SK-N-MC (cell line): ENCODE results near the gene SPACA5.

Experiments
- EZH2 ChIP-seq: fragments of 200-600 bp; sonication (generic); IDR thresholded peaks from one replicate; pipeline ENCODE4 v1.6.1; 2017; ENCODE audit warnings: antibody characterized with exemption
- FOXP2 ChIP-seq: optimal IDR thresholded peaks from 2 replicates; pipeline ENCODE3; 2011; ENCODE audit warnings: mild to moderate bottlenecking, moderate library complexity; ENCODE audit not compliant: insufficient read depth; ENCODE audit errors: extremely low read length, control extremely low read depth
- POLR2AphosphoS5 ChIP-seq: IDR thresholded peaks from 2 replicates; pipeline ENCODE4 v1.6.1; 2012; ENCODE audit warnings: mild to moderate bottlenecking, low read depth, low read length, borderline replicate concordance

DNA sequence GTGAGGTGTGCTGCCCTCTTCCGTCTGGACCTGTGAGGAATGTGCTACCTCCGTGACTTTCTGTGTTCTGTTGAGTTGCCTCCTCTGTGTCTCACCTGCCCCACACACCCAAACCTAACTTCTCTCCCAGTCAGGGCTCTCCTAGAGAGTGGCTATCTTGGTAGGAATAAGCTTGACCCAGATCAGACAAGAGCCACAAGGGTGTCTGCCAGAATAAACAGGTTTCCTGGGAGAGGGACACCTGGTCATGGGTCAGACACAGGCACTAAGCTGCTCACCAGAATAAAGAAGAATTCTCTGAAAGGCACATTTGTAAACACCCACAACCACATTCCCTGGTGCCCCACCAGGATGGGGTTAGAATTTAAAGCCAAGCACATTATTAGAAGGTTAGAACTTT, 14.1 kb upstream of the SPACA5 start:
- no peak for TF ChIP-seq EZH2
- TF ChIP-seq POLR2AphosphoS5, result no peak
- TF ChIP-seq FOXP2, result no peak
